HFFc6 (cell line): Measurements from ENCODE around the gene ELL3. TPM values are rescaled to one million over a fixed set of nuclear protein-coding genes. Genes with fewer than 3 reads are reported as not detected.
A peak's percentile ranks its signal among the peaks of the same experiment; 100 is the strongest.
"Not testable (repeated sequence)": the region's sequence is repeated elsewhere in the genome, so short reads cannot be mapped to it uniquely, and the experiment has no call there.

Experiments used
- DNase-seq: peaks from one replicate; pipeline ENCODE4 v3.0.0-alpha.2; 2018
- H3K27ac Mint-ChIP-seq: 2 replicates; pipeline ENCODE4 v1.8.0; 2020; ENCODE audit warnings: mild to moderate bottlenecking, mixed read lengths
- H3K27me3 Mint-ChIP-seq: 2 replicates; pipeline ENCODE4 v1.8.0; 2021; ENCODE audit warnings: mild to moderate bottlenecking, moderate library complexity, mixed read lengths; ENCODE audit not compliant: insufficient read depth
- H3K36me3 Mint-ChIP-seq: 2 replicates; pipeline ENCODE4 v1.8.0; 2021; ENCODE audit warnings: low read depth, mixed read lengths
- H3K4me1 Mint-ChIP-seq: 2 replicates; pipeline ENCODE4 v1.8.0; 2020; ENCODE audit warnings: low read depth, mixed read lengths
- H3K4me3 Mint-ChIP-seq: 2 replicates; pipeline ENCODE4 v1.8.0; 2020; ENCODE audit warnings: mild to moderate bottlenecking, moderate library complexity, mixed read lengths
- H3K9me3 Mint-ChIP-seq: 2 replicates; pipeline ENCODE4 v1.8.0; 2020; ENCODE audit warnings: mild to moderate bottlenecking, mixed read lengths
- total RNA-seq, 6 experiments: library from RNA; stranded (reverse); fragmentation: NEBNext Ultra II Directional; extraction: Animal tissue kit (Norgen Biotek cat#: 25700); gene quantifications; 2 replicates in 1 of 6; 3 replicates in 5 of 6; pipeline ENCODE4 v1.2.3, GENCODE V29; 2021
- TF ChIP-seq, protein P1 (sequence below): fragments of 200-600 bp; sonication (generic); IDR thresholded peaks from 2 replicates; pipeline ENCODE4 v1.5.0; 2021; ENCODE audit warnings: antibody characterized with exemption, mild to moderate bottlenecking

Gene ELL3
- total RNA-seq, 6 experiments from 2014 or later, result 0.91 to 1.5 (median 1.1) TPM

DNA sequence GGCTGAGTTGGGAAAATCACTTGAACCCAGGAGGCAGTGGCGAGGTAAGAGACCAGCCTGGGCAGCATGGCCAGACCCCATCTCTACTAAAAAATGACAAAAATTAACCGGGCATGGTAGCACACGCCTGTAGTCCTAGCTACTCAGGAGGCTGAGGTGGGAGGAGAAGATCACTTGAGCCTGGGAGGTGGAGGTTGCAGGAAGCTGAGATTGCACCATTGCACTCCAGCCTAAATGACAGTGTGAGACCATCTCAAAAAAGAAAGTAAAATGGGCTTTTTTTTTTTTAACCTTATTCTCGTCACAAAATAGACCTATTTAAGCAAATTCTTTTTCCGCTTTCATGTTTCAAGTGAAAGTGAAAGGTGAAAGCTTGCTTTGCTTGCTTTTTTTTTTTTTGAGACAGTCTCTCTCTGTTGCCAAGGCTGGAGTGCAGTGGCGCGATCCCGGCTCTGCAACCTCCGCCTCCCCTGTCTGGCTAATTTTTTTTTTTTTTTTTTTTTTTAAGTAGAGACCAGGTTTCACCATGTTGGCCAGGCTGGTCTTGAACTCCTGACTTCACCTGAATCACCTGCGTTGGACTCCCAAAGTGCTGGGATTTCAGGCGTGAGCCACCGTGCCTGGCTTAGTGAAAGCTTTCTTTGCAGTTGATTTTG, 26.9 kb downstream of the ELL3 start:
- Mint-ChIP-seq H3K27ac (no peak overlapping the region), H3K9me3 (no peaks in the 10 kb centered on the region), H3K27me3 (no peaks in the 10 kb centered on the region), H3K4me1 (peaks cover 25% of the 10 kb centered on the region), H3K36me3 (peaks cover 19% of the 10 kb centered on the region), H3K4me3 (no peak overlapping the region)
- TF ChIP-seq, protein P1, sequence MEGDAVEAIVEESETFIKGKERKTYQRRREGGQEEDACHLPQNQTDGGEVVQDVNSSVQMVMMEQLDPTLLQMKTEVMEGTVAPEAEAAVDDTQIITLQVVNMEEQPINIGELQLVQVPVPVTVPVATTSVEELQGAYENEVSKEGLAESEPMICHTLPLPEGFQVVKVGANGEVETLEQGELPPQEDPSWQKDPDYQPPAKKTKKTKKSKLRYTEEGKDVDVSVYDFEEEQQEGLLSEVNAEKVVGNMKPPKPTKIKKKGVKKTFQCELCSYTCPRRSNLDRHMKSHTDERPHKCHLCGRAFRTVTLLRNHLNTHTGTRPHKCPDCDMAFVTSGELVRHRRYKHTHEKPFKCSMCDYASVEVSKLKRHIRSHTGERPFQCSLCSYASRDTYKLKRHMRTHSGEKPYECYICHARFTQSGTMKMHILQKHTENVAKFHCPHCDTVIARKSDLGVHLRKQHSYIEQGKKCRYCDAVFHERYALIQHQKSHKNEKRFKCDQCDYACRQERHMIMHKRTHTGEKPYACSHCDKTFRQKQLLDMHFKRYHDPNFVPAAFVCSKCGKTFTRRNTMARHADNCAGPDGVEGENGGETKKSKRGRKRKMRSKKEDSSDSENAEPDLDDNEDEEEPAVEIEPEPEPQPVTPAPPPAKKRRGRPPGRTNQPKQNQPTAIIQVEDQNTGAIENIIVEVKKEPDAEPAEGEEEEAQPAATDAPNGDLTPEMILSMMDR, result no peak
- no peak for DNase-seq

DNA sequence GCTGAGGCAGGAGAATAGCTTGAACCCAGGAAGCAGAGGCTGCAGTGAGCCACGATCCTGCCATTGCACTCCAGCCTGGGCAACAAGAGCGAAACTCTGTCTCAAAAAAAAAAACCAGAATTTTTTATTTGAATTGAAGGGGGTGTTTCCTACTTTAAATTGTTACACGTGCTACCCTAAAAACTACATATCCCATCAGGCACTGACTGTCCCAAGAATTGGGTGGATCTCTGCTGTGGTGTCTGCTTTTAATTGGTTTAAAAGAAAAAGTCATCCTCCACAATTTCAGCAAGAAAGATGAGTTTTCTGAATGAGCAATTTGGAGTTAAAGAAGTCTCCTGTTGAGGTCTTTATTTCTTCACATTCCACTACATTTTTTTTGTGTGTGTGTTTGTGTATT, 28.4 kb downstream of the ELL3 start:
- Mint-ChIP-seq H3K27me3 (no peaks in the 10 kb centered on the region), H3K4me3 (peak overlapping the region; percentile 95), H3K27ac (peak overlapping the region; percentile 97; the same call in 1 of the 2 replicates), H3K4me1 (peaks cover 25% of the 10 kb centered on the region), H3K36me3 (peaks cover 19% of the 10 kb centered on the region), H3K9me3 (no peaks in the 10 kb centered on the region)
- DNase-seq, result no peak
- TF ChIP-seq, protein P1, result no peak

DNA sequence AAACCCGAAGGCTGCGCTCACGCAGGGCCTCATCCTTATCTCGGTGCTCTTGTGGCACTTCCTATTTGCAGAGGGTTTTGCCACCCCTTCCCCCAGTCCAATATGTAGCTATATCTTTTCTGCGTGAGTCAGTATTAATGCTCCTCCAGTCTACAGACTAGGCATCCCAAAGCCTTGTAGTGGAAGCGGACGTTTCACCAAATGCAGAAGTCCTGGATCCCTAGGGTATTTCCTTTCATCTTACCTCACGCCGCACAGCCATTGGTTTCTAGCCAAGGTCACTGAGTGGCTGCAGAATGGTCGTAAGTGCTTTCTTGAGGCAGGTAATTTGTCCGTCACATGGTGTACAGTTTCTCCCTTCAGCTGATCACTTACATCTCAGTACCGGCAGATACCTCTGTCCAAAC, 29.9 kb downstream of the ELL3 start:
- DNase-seq, result peak; percentile 45
- not testable (repeated sequence) for H3K27me3 Mint-ChIP-seq, H3K9me3 Mint-ChIP-seq
- Mint-ChIP-seq H3K36me3 (peaks cover 16% of the 10 kb centered on the region), H3K4me1 (peaks cover 22% of the 10 kb centered on the region), H3K27ac (peak overlapping the region; percentile 97), H3K4me3 (peak overlapping the region; percentile 95)

DNA sequence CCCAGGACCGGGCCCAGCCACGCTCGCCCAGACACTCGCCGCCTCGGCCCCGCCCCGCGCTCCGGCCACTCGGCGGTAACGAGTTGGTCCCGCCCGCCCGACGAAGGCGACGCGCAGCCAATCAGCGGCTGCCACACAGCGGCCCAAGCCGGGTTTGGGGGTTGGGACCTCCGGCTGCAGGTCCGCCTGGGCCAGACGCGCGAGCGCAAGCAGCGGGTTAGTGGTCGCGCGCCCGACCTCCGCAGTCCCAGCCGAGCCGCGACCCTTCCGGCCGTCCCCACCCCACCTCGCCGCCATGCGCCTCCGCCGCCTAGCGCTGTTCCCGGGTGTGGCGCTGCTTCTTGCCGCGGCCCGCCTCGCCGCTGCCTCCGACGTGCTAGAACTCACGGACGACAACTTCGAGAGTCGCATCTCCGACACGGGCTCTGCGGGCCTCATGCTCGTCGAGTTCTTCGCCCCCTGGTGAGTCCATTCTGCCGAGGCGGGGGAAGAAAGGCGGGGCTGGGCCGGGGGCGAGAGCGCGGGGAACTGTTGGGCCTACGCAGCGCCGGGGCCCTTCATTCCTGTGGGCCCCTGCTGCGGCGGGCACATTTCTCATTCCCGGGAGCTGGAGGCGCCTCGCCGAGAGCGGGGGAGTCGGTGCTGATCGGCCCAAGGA, 30.4 kb downstream of the ELL3 start, which contains the start of gene PDIA3:
Gene PDIA3, plus strand, starts transcription at position 194 of the 658 bp plus-strand sequence. Its CDS starts 102 bp downstream, at position 296.
- H3K4me3 Mint-ChIP-seq, result peak within 1 kb of the TSS; percentile 95
- not testable (repeated sequence) for H3K27me3 Mint-ChIP-seq, H3K9me3 Mint-ChIP-seq
- DNase-seq, result peak; percentile 81
- peaks cover 18% of the 10 kb centered on the region for H3K4me1 Mint-ChIP-seq
- H3K27ac Mint-ChIP-seq, result peak within 1 kb of the TSS; percentile 97
- TF ChIP-seq, protein P1, result peak; percentile 55
- peaks cover 14% of the 10 kb centered on the region for H3K36me3 Mint-ChIP-seq

DNA sequence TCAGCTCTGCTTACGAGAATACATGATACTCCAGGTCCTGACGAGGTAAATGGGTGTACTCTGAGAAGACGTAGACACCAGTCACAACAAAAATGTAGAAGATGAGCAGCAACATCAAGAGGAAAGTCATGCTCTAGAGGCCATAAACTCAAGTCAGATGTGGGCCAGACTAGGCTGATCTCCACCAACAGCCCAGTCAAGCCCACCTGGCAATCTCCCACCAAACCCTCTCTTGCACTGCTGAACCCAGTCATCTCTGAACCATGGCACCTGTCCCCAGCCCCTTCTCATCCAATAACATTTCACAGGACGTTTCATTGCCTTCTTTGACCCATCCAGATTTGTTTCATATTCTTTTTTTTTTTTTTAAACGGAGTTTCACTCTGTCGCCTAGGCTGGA, 41.4 kb downstream of the ELL3 start:
- H3K27me3 Mint-ChIP-seq, result peaks cover 4% of the 10 kb centered on the region
- H3K4me3 Mint-ChIP-seq, result no peak overlapping the region
- TF ChIP-seq, protein P1, result no peak
- DNase-seq, result no peak
- H3K36me3 Mint-ChIP-seq, result no peaks in the 10 kb centered on the region
- peaks cover 5% of the 10 kb centered on the region; the same call in 1 of the 2 replicates for H3K4me1 Mint-ChIP-seq
- no peak overlapping the region for H3K27ac Mint-ChIP-seq
- H3K9me3 Mint-ChIP-seq, result no peaks in the 10 kb centered on the region

DNA sequence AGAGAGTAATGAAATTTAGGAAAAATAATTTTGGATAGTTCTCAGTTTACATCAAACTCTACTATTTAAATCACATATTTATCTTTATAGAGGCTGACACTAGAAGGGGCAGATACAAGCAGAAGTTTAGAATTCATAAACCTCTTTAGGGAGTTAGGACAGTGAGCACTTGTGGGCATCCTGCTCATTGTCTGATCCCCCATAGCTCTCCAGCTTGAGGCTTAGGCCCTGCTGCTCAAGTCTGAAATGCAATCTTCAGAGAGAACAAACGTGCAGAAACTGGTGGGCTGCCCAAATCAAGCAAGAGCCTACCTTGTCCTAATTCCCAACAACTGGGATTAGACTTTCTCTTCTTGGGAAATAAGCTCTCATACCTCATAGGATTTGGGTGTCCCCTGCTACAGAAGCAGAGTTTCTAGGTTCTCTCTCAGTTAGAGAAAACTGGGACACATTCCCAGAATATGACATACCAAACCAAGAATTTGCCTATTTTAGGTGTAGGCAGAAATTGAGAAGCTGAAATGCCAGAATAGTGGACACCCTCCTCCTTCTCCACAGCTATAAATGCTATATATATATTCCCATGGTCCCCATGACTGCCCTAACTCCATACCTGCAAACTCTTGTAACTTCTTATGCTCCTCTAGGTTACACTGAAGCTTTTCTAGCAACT, 48.6 kb downstream of the ELL3 start:
- not testable (repeated sequence) for H3K36me3 Mint-ChIP-seq, H3K27ac Mint-ChIP-seq, H3K27me3 Mint-ChIP-seq, H3K4me3 Mint-ChIP-seq, H3K9me3 Mint-ChIP-seq
- DNase-seq, result peak; percentile 49
- peaks cover 14% of the 10 kb centered on the region for H3K4me1 Mint-ChIP-seq

DNA sequence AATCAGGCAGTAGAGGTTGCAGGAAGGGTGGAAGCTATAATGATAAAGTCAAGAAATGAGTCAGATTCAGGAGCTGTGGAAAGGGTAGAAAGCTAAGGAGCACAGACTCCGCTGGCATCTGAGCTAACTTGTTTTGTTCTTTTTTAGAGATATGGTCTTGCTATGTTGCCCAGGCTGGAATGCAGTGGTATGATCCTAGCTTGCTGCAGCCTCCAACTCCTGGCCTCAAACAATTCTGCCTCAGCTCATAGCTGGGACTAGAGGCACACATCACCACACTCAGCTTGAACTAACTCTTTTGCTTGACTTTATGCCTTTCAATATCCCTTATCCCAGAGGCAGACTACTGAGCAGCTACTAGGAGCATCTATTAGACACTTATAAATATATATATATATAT, 50.5 kb downstream of the ELL3 start:
- H3K9me3 Mint-ChIP-seq, DNase-seq, H3K4me3 Mint-ChIP-seq, H3K36me3 Mint-ChIP-seq, H3K27ac Mint-ChIP-seq, H3K27me3 Mint-ChIP-seq: not testable (repeated sequence)
- H3K4me1 Mint-ChIP-seq, result peaks cover 14% of the 10 kb centered on the region
